HepG2 (cell line): Measurements from ENCODE around the gene CARHSP1. TPM values are rescaled to one million over a fixed set of nuclear protein-coding genes. Genes with fewer than 3 reads are reported as not detected.

Experiments
- AGO1 ChIP-seq: fragments of 200-400 bp; formaldehyde crosslinking; IDR thresholded peaks from 2 replicates; pipeline ENCODE4 v1.6.1; 2017; ENCODE audit warnings: mild to moderate bottlenecking, low read depth, low read length, moderate library complexity; ENCODE audit not compliant: poor library complexity, severe bottlenecking
- HNRNPL ChIP-seq: fragments of 200-400 bp; formaldehyde crosslinking; IDR thresholded peaks from 2 replicates; pipeline ENCODE4 v1.6.1; 2017; ENCODE audit warnings: mild to moderate bottlenecking, low read depth, low read length
- PAXIP1 ChIP-seq: sonication (generic); formaldehyde crosslinking; conservative IDR thresholded peaks from 2 replicates; pipeline ENCODE4 v1.4.0; 2020; ENCODE audit warnings: mild to moderate bottlenecking, missing genetic modification reagents, moderate library complexity
- PHF5A ChIP-seq: IDR thresholded peaks from one replicate; pipeline ENCODE4 v1.6.1; 2018; ENCODE audit warnings: low read depth, missing genetic modification reagents; ENCODE audit not compliant: unreplicated experiment
- SRF ChIP-seq: IDR thresholded peaks from 2 replicates; pipeline ENCODE4 v1.6.1; 2011; ENCODE audit warnings: mild to moderate bottlenecking, low read depth, low read length, moderate library complexity
- XRCC5 ChIP-seq: fragments of 200-400 bp; formaldehyde crosslinking; optimal IDR thresholded peaks from 2 replicates; pipeline ENCODE3; 2017; ENCODE audit warnings: mild to moderate bottlenecking, low read length
- ZKSCAN5 ChIP-seq: sonication (generic); formaldehyde crosslinking; IDR thresholded peaks from 2 replicates; pipeline ENCODE4 v1.5.1; 2020; ENCODE audit warnings: mild to moderate bottlenecking, missing genetic modification reagents
- ZNF724P ChIP-seq: sonication (generic); formaldehyde crosslinking; IDR thresholded peaks from 2 replicates; pipeline ENCODE4 v1.8.0; 2022; ENCODE audit warnings: missing genetic modification reagents, borderline replicate concordance
- ZNF766 ChIP-seq: sonication (generic); formaldehyde crosslinking; IDR thresholded peaks from 2 replicates; pipeline ENCODE4 v1.5.0; 2020; ENCODE audit warnings: missing genetic modification reagents, borderline replicate concordance
- ZNF776 ChIP-seq: sonication (generic); formaldehyde crosslinking; IDR thresholded peaks from 2 replicates; pipeline ENCODE4 v1.4.0; 2020; ENCODE audit warnings: mild to moderate bottlenecking, missing genetic modification reagents
- polyA plus RNA-seq, 8 experiments: library from polyadenylated mRNA; depleted of rRNA in 3 of 8; stranded (reverse) in 7 of 8; unstranded in 1 of 8; fragments of >200 nt; fragmentation: Illumina TruSeq in 4 of 8; extraction: Trizol in 4 of 8; gene quantifications; 2 replicates each; pipeline versions ENCODE4 v1.2.1 to v1.2.3, GENCODE V29; 2011 to 2016; ENCODE audit warnings: low read depth in 4 of 8, missing spikeins in 1 of 8, mixed read lengths in 1 of 8; ENCODE audit not compliant: insufficient read depth in 1 of 8
- total RNA-seq, 5 experiments: library from RNA; depleted of rRNA; stranded (reverse); fragments of >200 nt; fragmentation: Illumina TruSeq; extraction: Trizol; gene quantifications; 2 replicates each; pipeline ENCODE4 v1.2.3, GENCODE V29; 2016; ENCODE audit warnings: low read depth in 1 of 5
- TF ChIP-seq, protein P1 (sequence below): sonication (generic); formaldehyde crosslinking; IDR thresholded peaks from 2 replicates; pipeline ENCODE4 v1.5.0; 2020; ENCODE audit warnings: missing genetic modification reagents
- TF ChIP-seq, protein P2 (sequence below): sonication (generic); formaldehyde crosslinking; conservative IDR thresholded peaks from 2 replicates; pipeline ENCODE4 v1.5.0; 2020; ENCODE audit warnings: missing genetic modification reagents

Gene CARHSP1
- total and polyA plus RNA-seq, 2 of the 13 experiments (the other 11 are each of a cell fraction or from before 2014, with no cell fraction given) = 173 to 345 TPM

DNA sequence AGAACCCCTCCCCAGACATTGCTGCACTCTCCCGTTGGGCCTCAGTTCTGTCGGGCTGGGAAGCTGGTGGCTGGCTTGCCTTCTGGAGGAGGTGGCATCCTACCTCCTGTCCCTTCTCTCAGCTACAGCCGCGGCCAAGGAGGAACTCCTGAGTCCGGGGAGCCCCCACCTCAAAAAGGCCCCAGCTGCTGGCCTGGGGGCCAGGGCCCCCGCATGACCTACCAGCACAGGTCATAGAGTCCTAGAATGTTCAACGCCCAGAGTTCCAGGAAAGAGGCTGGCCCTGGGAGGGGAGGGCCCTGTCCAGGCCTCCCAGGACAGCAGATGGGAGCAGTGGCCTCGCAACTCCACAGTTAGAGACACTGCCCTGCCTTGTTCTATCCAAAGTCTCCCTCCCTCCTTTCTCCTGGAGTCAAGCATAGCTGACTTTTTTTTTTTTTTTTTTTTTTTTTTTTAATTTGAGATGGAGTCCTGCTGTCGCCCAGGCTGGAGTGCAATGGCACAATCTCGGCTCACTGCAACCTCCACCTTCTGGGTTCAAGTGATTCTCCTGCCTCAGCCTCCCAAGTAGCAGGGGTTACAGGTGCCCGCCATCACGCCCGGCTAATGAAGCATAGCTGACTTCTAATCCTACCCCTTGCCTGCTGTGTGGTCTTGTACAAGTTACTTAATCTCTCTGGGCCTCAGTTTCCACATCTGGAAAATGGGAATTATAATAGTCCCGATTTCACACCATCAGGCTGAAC, 7.1 kb downstream of the CARHSP1 start (continued):
- TF ChIP-seq HNRNPL (0 out of 2 replicates have a peak, but pooled peaks have one; percentile 46), AGO1 (peak; percentile 96), ZNF766 (CRISPR knock-in tag) (no peak), PAXIP1 (CRISPR knock-in tag) (0 out of 2 replicates have a peak, but pooled peaks have one; percentile 24), XRCC5 (peak; percentile 20), PHF5A (CRISPR knock-in tag) (peak; percentile 14), ZKSCAN5 (no peak), SRF (no peak), ZNF724P (CRISPR knock-in tag) (no peak), ZNF776 (CRISPR knock-in tag) (no peak)
- TF ChIP-seq, protein P1, sequence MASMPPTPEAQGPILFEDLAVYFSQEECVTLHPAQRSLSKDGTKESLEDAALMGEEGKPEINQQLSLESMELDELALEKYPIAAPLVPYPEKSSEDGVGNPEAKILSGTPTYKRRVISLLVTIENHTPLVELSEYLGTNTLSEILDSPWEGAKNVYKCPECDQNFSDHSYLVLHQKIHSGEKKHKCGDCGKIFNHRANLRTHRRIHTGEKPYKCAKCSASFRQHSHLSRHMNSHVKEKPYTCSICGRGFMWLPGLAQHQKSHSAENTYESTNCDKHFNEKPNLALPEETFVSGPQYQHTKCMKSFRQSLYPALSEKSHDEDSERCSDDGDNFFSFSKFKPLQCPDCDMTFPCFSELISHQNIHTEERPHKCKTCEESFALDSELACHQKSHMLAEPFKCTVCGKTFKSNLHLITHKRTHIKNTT = no peak
- TF ChIP-seq, protein P2, sequence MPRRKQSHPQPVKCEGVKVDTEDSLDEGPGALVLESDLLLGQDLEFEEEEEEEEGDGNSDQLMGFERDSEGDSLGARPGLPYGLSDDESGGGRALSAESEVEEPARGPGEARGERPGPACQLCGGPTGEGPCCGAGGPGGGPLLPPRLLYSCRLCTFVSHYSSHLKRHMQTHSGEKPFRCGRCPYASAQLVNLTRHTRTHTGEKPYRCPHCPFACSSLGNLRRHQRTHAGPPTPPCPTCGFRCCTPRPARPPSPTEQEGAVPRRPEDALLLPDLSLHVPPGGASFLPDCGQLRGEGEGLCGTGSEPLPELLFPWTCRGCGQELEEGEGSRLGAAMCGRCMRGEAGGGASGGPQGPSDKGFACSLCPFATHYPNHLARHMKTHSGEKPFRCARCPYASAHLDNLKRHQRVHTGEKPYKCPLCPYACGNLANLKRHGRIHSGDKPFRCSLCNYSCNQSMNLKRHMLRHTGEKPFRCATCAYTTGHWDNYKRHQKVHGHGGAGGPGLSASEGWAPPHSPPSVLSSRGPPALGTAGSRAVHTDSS (CRISPR knock-in tag) = no peak
